Measurements from ENCODE around the gene FGF1.
A peak's percentile ranks its signal among the peaks of the same experiment; 100 is the strongest.

- TF ChIP-seq CTCF (IDR thresholded peaks at IDR 0.05) = peak; percentile 75 to 96 (median 94)
- TF ChIP-seq POLR2A (IDR thresholded peaks at IDR 0.05) = no peak
Measured at GRCh38 chr5:142611154-142611553, 74.7 kb downstream of the FGF1 start.
